H1 (cell line): ENCODE data around the gene UCP2. TPM values are rescaled to one million over a fixed set of nuclear protein-coding genes. Genes with fewer than 3 reads are reported as not detected.

Source experiments
- CTCF ChIA-PET: fragments of 300-600 bp; sonication (Branson Sonifier 250); formaldehyde crosslinking; loops from one replicate; lab custom pipeline; 2021; ENCODE audit not compliant: partially characterized antibody; lab: Charles Lee
- POLR2A ChIA-PET: fragments of 300-600 bp; sonication (Branson Sonifier 250); formaldehyde crosslinking; loops from one replicate; lab custom pipeline; 2021; ENCODE audit warnings: inconsistent platforms; ENCODE audit not compliant: partially characterized antibody; lab: Charles Lee
- DNase-seq, 2 experiments: peaks; one replicate each; pipeline versions ENCODE4 v3.0.0 to v3.0.0-alpha.2; 2010 to 2022; ENCODE audit warnings: low spot score in 2 of 2, low read depth in 1 of 2, mixed read lengths in 1 of 2
- FAIRE-seq: peaks from 2 replicates; lab custom pipeline; 2011; peaks lifted over from hg19 to GRCh38; lab: Jason Lieb, UNC
- H2AFZ ChIP-seq: 2 replicates; pipeline ENCODE4 v1.8.1; 2012; ENCODE audit warnings: low read length, inconsistent platforms
- H2AK5ac ChIP-seq: 2 replicates; pipeline ENCODE4 v1.6.1; 2013; ENCODE audit warnings: low read depth, low read length
- H2BK120ac ChIP-seq: replicated peaks from 2 replicates; pipeline ENCODE3; 2013; ENCODE audit warnings: low read depth, low read length, inconsistent platforms
- H2BK12ac ChIP-seq: 2 replicates; pipeline ENCODE4 v1.6.1; 2013; ENCODE audit warnings: low read depth, low read length
- H2BK15ac ChIP-seq: 2 replicates; pipeline ENCODE4 v1.6.1; 2013; ENCODE audit warnings: low read length
- H2BK20ac ChIP-seq: 2 replicates; pipeline ENCODE4 v1.6.1; 2013; ENCODE audit warnings: low read length
- H2BK5ac ChIP-seq: 2 replicates; pipeline ENCODE4 v1.6.1; 2013; ENCODE audit warnings: low read depth, low read length
- H3K14ac ChIP-seq: 2 replicates; pipeline ENCODE4 v1.6.1; 2013; ENCODE audit warnings: inconsistent platforms; ENCODE audit not compliant: insufficient read length
- H3K18ac ChIP-seq: 2 replicates; pipeline ENCODE4 v1.6.1; 2013; ENCODE audit warnings: low read length; ENCODE audit errors: extremely low read depth
- H3K23ac ChIP-seq: 2 replicates; pipeline ENCODE4 v1.6.1; 2013; ENCODE audit warnings: inconsistent platforms; ENCODE audit not compliant: insufficient read length
- H3K23me2 ChIP-seq: 2 replicates; pipeline ENCODE4 v1.6.1; 2013; ENCODE audit warnings: low read depth, low read length
- H3K27ac ChIP-seq: 2 replicates; pipeline ENCODE4 v1.6.1; 2011; ENCODE audit warnings: low read depth, low read length, inconsistent platforms
- H3K27me3 ChIP-seq, 4 experiments: replicated peaks in 1 of 4; 1 replicate in 1 of 4; 2 replicates in 3 of 4; pipeline versions ENCODE4 v1.6.1 to v1.8.1; 2011 to 2013; ENCODE audit warnings: low read length in 3 of 4, mild to moderate bottlenecking in 3 of 4, inconsistent platforms in 2 of 4, mixed read lengths in 2 of 4, moderate library complexity in 1 of 4; ENCODE audit not compliant: control insufficient read depth in 3 of 4, insufficient read depth in 3 of 4; ENCODE audit errors: extremely low read depth in 1 of 4
- H3K36me3 ChIP-seq, 4 experiments: 2 replicates each; pipeline versions ENCODE4 v1.6.1 to v1.8.1; 2011 to 2013; ENCODE audit warnings: mild to moderate bottlenecking in 4 of 4, low read length in 3 of 4, moderate library complexity in 2 of 4, control low read depth in 1 of 4, inconsistent platforms in 1 of 4; ENCODE audit not compliant: insufficient read depth in 4 of 4, control insufficient read depth in 2 of 4
- H3K4ac ChIP-seq: replicated peaks from 2 replicates; pipeline ENCODE3; 2013; ENCODE audit warnings: low read length, low read depth, mixed read lengths, inconsistent platforms; ENCODE audit not compliant: insufficient read length
- H3K4me1 ChIP-seq, 4 experiments: replicated peaks in 1 of 4; 1 replicate in 1 of 4; 2 replicates in 3 of 4; pipeline versions ENCODE4 v1.6.1 to v1.8.1; 2011 to 2013; ENCODE audit warnings: low read length in 3 of 4, inconsistent platforms in 2 of 4, mixed read lengths in 1 of 4; ENCODE audit not compliant: insufficient read depth in 4 of 4, control insufficient read depth in 3 of 4
- H3K4me2 ChIP-seq, 2 experiments: 2 replicates each; pipeline versions ENCODE4 v1.6.1 to v1.8.1; 2011 to 2013; ENCODE audit warnings: low read depth in 2 of 2, low read length in 2 of 2, control low read depth in 1 of 2, inconsistent platforms in 1 of 2, mild to moderate bottlenecking in 1 of 2; ENCODE audit not compliant: insufficient read depth in 1 of 2
- H3K4me3 ChIP-seq, 4 experiments: fragments of 200-600, 300-600 bp in 1 of 4; sonication (generic), shearing (Covaris generic), sonication (Bioruptor Twin) in 1 of 4; 2 replicates each; pipeline versions ENCODE4 v1.5.1 to v1.8.1; 2011 to 2016; ENCODE audit warnings: low read length in 4 of 4, low read depth in 3 of 4, control low read depth in 2 of 4, inconsistent platforms in 2 of 4, mild to moderate bottlenecking in 2 of 4, mixed read lengths in 1 of 4, moderate library complexity in 1 of 4; ENCODE audit not compliant: insufficient read depth in 2 of 4; ENCODE audit errors: extremely low read depth in 1 of 4
- H3K56ac ChIP-seq: replicated peaks from 2 replicates; pipeline ENCODE3; 2013; ENCODE audit warnings: low read depth, mild to moderate bottlenecking, mixed read lengths, low read length, inconsistent platforms; ENCODE audit not compliant: insufficient read length
- H3K79me1 ChIP-seq: 2 replicates; pipeline ENCODE4 v1.6.1; 2013; ENCODE audit warnings: low read depth, low read length, control low read depth
- H3K79me2 ChIP-seq, 2 experiments: 2 replicates each; pipeline versions ENCODE4 v1.6.1 to v1.8.1; 2012 to 2013; ENCODE audit warnings: low read length in 2 of 2, mild to moderate bottlenecking in 2 of 2, inconsistent platforms in 1 of 2; ENCODE audit not compliant: insufficient read depth in 2 of 2, control insufficient read depth in 1 of 2
- H3K9ac ChIP-seq, 4 experiments: replicated peaks in 1 of 4; 1 replicate in 1 of 4; 2 replicates in 3 of 4; pipeline versions ENCODE4 v1.6.1 to v1.8.1; 2011 to 2013; ENCODE audit warnings: low read depth in 3 of 4, low read length in 3 of 4, control low read depth in 2 of 4, mild to moderate bottlenecking in 2 of 4, moderate library complexity in 2 of 4, inconsistent platforms in 1 of 4; ENCODE audit errors: extremely low read depth in 1 of 4
- H3K9me3 ChIP-seq, 2 experiments: 2 replicates each; pipeline versions ENCODE4 v1.6.1 to v1.8.1; 2012 to 2013; ENCODE audit warnings: mild to moderate bottlenecking in 2 of 2, moderate library complexity in 2 of 2, control low read depth in 1 of 2, inconsistent platforms in 1 of 2, low read depth in 1 of 2, low read length in 1 of 2, mixed read lengths in 1 of 2; ENCODE audit not compliant: insufficient read depth in 2 of 2
- H4K20me1 ChIP-seq, 2 experiments: replicated peaks in 1 of 2; 2 replicates each; pipeline versions ENCODE3 to v1.8.1; 2011 to 2013; ENCODE audit warnings: inconsistent platforms in 2 of 2, low read length in 2 of 2, mild to moderate bottlenecking in 1 of 2; ENCODE audit not compliant: insufficient read depth in 2 of 2, control insufficient read depth in 1 of 2
- H4K5ac ChIP-seq: 2 replicates; pipeline ENCODE4 v1.6.1; 2013; ENCODE audit warnings: low read length, low read depth, mixed read lengths, inconsistent platforms; ENCODE audit not compliant: insufficient read length
- H4K8ac ChIP-seq: 2 replicates; pipeline ENCODE4 v1.8.0; 2013; ENCODE audit warnings: mild to moderate bottlenecking, moderate library complexity, low read length, inconsistent platforms; ENCODE audit not compliant: insufficient read depth; ENCODE audit errors: extremely low read depth
- H4K91ac ChIP-seq: replicated peaks from 2 replicates; pipeline ENCODE3; 2013; ENCODE audit warnings: low read length, mixed read lengths, inconsistent platforms; ENCODE audit not compliant: insufficient read length
- CBX5 ChIP-seq: fragments of 300-800, 300-1000 bp; sonication (generic); IDR thresholded peaks from 2 replicates; pipeline ENCODE4 v1.7.1; 2016; ENCODE audit warnings: antibody characterized with exemption, low read length, low read depth
- POU5F1 ChIP-seq: IDR thresholded peaks from 2 replicates; pipeline ENCODE4 v1.6.1; 2011; ENCODE audit warnings: low read depth, mild to moderate bottlenecking, low read length, moderate library complexity
- SP4 ChIP-seq: IDR thresholded peaks from 2 replicates; pipeline ENCODE4 v1.6.1; 2012; ENCODE audit warnings: low read length, inconsistent platforms
- SRF ChIP-seq: IDR thresholded peaks from 2 replicates; pipeline ENCODE4 v1.6.1; 2011; ENCODE audit warnings: mild to moderate bottlenecking, low read depth, low read length, moderate library complexity
- WGBS, 2 experiments: shearing (Covaris generic) in 1 of 2; methylation state at CpG; one replicate each; pipeline versions ENCODE4 v1.1.6 to v1.1.7; 2013 to 2015; ENCODE audit warnings: low lambda C conversion rate in 2 of 2, mixed read lengths in 2 of 2, inconsistent platforms in 1 of 2, low coverage in 1 of 2, missing lambda C conversion rate in 1 of 2; ENCODE audit not compliant: insufficient replicate concordance in 2 of 2, insufficient coverage in 1 of 2, insufficient read length in 1 of 2; ENCODE audit errors: extremely low coverage in 1 of 2, missing lambda C conversion rate in 1 of 2; 5-methylcytosine and 5-hydroxymethylcytosine counted together
- polyA plus RNA-seq, 7 experiments: library from polyadenylated mRNA; depleted of rRNA in 3 of 7; stranded (reverse) in 5 of 7; unstranded in 2 of 7; fragments of >200 nt in 5 of 7; fragments of 200-250 nt in 2 of 7; gene quantifications; 1 replicate in 5 of 7; 2 replicates in 1 of 7; 4 replicates in 1 of 7; pipeline versions ENCODE4 v1.2.1 to v1.2.3, GENCODE V29; 2011 to 2013; ENCODE audit warnings: missing spikeins in 2 of 7, mixed read lengths in 2 of 7
- total RNA-seq: library from RNA; stranded (reverse); fragmentation: NEBNext Ultra II Directional; extraction: Animal tissue kit (Norgen Biotek cat#: 25700); gene quantifications from 2 replicates; pipeline ENCODE4 v1.2.1, GENCODE V29; 2021
- TF ChIP-seq, protein P1 (sequence below): IDR thresholded peaks from 2 replicates; pipeline ENCODE4 v1.6.1; 2012; ENCODE audit warnings: inconsistent platforms

The UCP2 gene
- total and polyA plus RNA-seq, 2 of the 8 experiments (the other 6 are each of a cell fraction or from before 2014, with no cell fraction given): 46.2 to 55.2 TPM

DNA sequence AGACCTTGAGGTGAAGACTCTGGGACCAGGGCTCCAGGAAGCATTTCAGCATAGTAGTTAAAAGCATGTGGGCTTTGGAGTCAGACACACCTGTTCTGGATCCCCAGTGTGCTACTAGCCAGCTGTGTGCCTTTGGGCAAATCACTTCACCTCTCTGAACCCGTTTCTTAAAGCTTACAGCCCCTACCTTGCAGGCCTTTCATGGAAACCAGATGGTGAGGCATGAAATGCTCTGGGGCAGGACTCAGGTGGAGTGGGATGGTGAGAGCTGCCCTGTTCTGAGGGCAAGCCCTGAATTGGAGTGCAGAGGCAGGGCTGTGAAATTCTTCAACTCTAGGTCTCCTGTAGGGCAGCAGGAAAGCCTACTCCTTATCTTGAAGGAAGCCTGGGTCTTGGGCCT is 10.5 kb downstream of the UCP2 start:
- no peak overlapping the region for H3K27ac ChIP-seq
- H2AFZ ChIP-seq: no peak overlapping the region
- H2BK120ac ChIP-seq: no peak overlapping the region
- no peak overlapping the region for H2BK20ac ChIP-seq
- no peak overlapping the region for H3K14ac ChIP-seq
- H3K36me3 ChIP-seq: peaks cover 10 to 27% (median 20%) of the 10 kb centered on the region in 4 experiments; a peak in 6 of 8 replicates
- no peak overlapping the region for H3K56ac ChIP-seq
- FAIRE-seq (no peak), DNase-seq (no peak)
- H2BK5ac ChIP-seq: no peak overlapping the region
- no peak overlapping the region for H4K8ac ChIP-seq
- ChIA-PET POLR2A (interaction anchor here (0.7 to 8.8 kb wide), 4 partner anchors 9 to 123 kb away, joined by 3 to 94 read pairs (median 8); partner anchors contain the start of gene UCP2), CTCF (interaction anchor here (0.6 kb wide), 1 partner anchor 563 kb away, joined by 4 read pairs; no protein-coding TSS in a partner anchor)
- no peaks in the 10 kb centered on the region for H3K79me1 ChIP-seq
- no peaks in the 10 kb centered on the region for H3K4me1 ChIP-seq
- H3K18ac ChIP-seq: no peak overlapping the region
- TF ChIP-seq, protein P1, sequence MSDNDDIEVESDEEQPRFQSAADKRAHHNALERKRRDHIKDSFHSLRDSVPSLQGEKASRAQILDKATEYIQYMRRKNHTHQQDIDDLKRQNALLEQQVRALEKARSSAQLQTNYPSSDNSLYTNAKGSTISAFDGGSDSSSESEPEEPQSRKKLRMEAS: no peak
- no peak for TF ChIP-seq CBX5
- no peak for TF ChIP-seq POU5F1
- no peak for TF ChIP-seq SP4
- no peak for TF ChIP-seq SRF
- WGBS, 2 experiments: 86% methylated on average over 1 of the region's 1 CpG; no CpG with 5 or more reads in 1 of the 2 experiments
- no peak overlapping the region for H2BK15ac ChIP-seq
- H3K4me3 ChIP-seq: no peak overlapping the region
- H4K91ac ChIP-seq: no peak overlapping the region
- H3K27me3 ChIP-seq: no peaks in the 10 kb centered on the region
- H3K23me2 ChIP-seq: no peaks in the 10 kb centered on the region
- H3K9me3 ChIP-seq: no peaks in the 10 kb centered on the region
- H4K5ac ChIP-seq: no peak overlapping the region
- peaks cover 0 to 4% of the 10 kb centered on the region in 2 experiments for H4K20me1 ChIP-seq
- no peak overlapping the region for H2AK5ac ChIP-seq
- H3K4me2 ChIP-seq: no peak overlapping the region
- H3K79me2 ChIP-seq: no peaks in the 10 kb centered on the region
- H2BK12ac ChIP-seq: no peak overlapping the region
- no peak overlapping the region for H3K9ac ChIP-seq
- H3K23ac ChIP-seq: no peak overlapping the region
- H3K4ac ChIP-seq: no peak overlapping the region
